C4-2B (cell line): Measurements from ENCODE around the gene UQCR11.

ENCODE experiments used
- CTCF ChIP-seq: fragments of 450-650 bp; conservative IDR thresholded peaks from 2 replicates; pipeline ENCODE4 v1.5.1; 2017; ENCODE audit warnings: mild to moderate bottlenecking
- ZFX ChIP-seq: fragments of 450-650 bp; IDR thresholded peaks from 2 replicates; pipeline ENCODE4 v1.6.1; 2017

GRCh38 chr19:1567848-1568227 lies 37.4 kb downstream of the UQCR11 start:
- TF ChIP-seq CTCF (no peak), ZFX (no peak)
